Retinal pigment epithelial cell (primary cell): Measurements from ENCODE around the gene CNDP1.
"Not testable (repeated sequence)": the region's sequence is repeated elsewhere in the genome, so short reads cannot be mapped to it uniquely, and the experiment has no call there.

ENCODE experiments used
- DNase-seq: peaks from one replicate; pipeline ENCODE4 v3.0.0-alpha.2; 2010; ENCODE audit warnings: low read depth
- H3K4me3 ChIP-seq: 2 replicates; pipeline ENCODE4 v1.5.1; 2011; ENCODE audit warnings: mild to moderate bottlenecking, low read length, control low read depth, moderate library complexity
- TF ChIP-seq, protein P1 (sequence below): conservative IDR thresholded peaks from 2 replicates; pipeline ENCODE4 v1.5.1; 2011; ENCODE audit warnings: low read depth, low read length, control low read depth, inconsistent platforms

CNDP1 gene

DNA sequence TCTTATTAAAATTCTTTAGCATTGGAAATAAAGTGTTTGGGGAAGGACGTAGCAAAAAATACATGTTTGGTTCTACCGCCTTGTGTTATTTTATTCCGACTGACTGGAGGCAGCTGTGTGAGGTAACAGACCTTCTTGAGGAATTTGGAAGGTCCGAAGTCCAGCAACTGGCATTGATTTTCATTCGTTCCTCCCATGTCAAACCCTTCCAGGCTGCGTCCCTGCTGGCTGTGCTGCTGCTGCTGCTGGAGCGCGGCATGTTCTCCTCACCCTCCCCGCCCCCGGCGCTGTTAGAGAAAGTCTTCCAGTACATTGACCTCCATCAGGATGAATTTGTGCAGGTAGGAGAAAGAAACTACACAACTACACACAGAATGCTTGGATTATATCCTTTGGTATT lies 21.8 kb downstream of the CNDP1 start:
- no peak for DNase-seq
- TF ChIP-seq, protein P1, sequence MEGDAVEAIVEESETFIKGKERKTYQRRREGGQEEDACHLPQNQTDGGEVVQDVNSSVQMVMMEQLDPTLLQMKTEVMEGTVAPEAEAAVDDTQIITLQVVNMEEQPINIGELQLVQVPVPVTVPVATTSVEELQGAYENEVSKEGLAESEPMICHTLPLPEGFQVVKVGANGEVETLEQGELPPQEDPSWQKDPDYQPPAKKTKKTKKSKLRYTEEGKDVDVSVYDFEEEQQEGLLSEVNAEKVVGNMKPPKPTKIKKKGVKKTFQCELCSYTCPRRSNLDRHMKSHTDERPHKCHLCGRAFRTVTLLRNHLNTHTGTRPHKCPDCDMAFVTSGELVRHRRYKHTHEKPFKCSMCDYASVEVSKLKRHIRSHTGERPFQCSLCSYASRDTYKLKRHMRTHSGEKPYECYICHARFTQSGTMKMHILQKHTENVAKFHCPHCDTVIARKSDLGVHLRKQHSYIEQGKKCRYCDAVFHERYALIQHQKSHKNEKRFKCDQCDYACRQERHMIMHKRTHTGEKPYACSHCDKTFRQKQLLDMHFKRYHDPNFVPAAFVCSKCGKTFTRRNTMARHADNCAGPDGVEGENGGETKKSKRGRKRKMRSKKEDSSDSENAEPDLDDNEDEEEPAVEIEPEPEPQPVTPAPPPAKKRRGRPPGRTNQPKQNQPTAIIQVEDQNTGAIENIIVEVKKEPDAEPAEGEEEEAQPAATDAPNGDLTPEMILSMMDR = no peak
- H3K4me3 ChIP-seq = no peak overlapping the region

- H3K4me3 ChIP-seq = no peak overlapping the region
- DNase-seq = no peak
- TF ChIP-seq, protein P1 = no peak
These were observed 23.8 kb downstream of the CNDP1 start for GRCh38 chr18:74558096-74558495.

DNA sequence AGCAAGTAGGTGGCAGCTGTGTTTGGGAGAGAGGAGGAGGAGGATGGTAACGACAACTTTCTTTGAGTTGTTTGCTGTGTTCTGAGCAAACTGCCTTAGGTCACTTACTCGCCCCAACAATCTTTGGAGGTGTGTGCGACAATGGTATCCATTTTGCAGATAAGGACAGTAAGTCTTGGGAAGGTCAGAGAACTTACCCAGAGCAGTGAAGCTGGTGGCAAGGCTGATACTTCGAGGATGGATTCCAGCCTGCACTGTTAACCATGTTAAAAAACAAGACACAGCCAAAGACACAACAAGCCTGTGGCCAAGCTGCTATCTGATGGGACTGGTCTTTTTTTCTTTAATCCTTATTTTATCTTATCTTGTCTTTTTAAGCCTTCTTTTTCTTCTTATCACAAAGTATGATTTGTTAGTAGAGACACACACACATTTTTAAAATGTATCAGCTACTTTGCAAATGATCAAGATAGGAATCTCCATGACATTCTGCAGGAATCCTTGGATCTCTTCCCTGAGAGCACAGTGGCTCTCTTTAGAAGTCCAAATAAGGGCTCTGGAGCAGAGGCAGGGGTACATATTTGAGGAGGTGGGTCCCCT lies 27.9 kb downstream of the CNDP1 start:
- TF ChIP-seq, protein P1 = no peak
- DNase-seq = no peak
- no peak overlapping the region for H3K4me3 ChIP-seq

DNA sequence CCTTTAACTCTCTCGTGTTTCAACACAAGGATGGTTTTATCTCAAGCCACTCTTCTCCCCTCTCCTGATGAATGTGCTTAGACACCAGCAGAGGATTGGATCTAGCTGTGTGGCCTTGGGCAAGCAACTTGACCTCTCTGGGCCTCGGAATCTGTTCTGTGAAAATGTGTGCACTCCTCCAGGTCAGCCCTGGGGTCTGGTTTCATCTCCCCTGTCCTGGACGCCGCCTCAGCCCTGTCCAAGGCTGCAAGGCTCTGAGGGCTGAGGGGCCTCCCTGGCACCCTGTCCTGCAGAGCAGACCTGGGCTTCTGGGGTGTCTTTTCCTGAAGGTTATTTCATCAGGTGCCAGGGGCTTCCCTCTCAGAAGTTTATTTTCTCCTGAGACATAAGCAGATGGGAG lies 28.5 kb downstream of the CNDP1 start:
- no peak overlapping the region for H3K4me3 ChIP-seq
- DNase-seq = no peak
- TF ChIP-seq, protein P1 = no peak

DNA sequence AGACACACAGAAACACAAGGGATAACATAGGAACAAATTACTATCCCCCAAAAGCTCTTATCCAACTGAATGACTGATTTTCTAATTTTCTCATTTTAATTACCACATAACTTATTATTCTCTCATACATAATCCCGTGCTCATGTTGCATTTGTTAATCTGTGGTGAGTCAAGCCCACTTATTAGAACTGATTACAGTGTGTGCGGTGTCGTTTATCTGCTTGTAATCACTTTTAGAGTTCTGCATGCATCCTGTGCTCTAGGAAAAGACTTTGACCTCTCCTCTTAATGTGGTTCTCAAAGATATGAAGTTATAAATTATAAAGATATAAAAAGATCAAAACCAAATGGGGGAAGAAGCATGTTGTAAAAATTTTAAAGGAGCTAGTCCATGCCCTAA lies 29.7 kb downstream of the CNDP1 start:
- DNase-seq = no peak
- TF ChIP-seq, protein P1 = no peak
- H3K4me3 ChIP-seq = no peak overlapping the region

- DNase-seq, H3K4me3 ChIP-seq: not testable (repeated sequence)
These were observed 30.9 kb downstream of the CNDP1 start for GRCh38 chr18:74565164-74565563.

DNA sequence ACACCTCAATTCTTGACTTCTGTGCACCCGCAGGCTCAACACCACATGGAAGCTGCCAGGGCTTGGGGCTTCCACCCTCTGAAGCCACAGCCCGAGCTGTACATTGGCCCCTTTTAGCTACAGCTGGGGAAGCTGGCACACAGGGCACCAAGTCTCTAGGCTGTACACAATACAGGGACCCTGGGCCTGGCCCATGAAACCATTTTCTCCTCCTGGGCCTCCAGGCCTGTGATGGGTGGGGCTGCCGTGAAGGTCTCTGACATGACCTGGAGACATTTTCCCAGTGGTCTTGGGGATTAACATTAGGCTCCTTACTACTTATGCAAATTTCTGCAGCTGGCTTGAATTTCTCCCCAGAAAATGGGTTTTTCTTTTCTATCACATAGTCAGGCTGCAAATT lies 31.7 kb downstream of the CNDP1 start:
- H3K4me3 ChIP-seq, DNase-seq: not testable (repeated sequence)

GRCh38 chr18:74567822-74568221 lies 33.5 kb downstream of the CNDP1 start:
- TF ChIP-seq, protein P1 = no peak
- no peak overlapping the region for H3K4me3 ChIP-seq
- no peak for DNase-seq
